Osteoblast (primary cell): Measurements from ENCODE around the gene BBLN. TPM values are rescaled to one million over a fixed set of nuclear protein-coding genes. Genes with fewer than 3 reads are reported as not detected.

ENCODE experiments used
- DNase-seq: peaks from one replicate; pipeline ENCODE4 v3.0.0; 2011; ENCODE audit warnings: low spot score, mixed read lengths; ENCODE audit not compliant: insufficient read length; ENCODE audit errors: missing footprints
- H2AFZ ChIP-seq: 2 replicates; pipeline ENCODE4 v1.6.0; 2011; ENCODE audit warnings: mild to moderate bottlenecking, low read length
- H3K27ac ChIP-seq: 2 replicates; pipeline ENCODE4 v1.5.1; 2011; ENCODE audit warnings: mild to moderate bottlenecking, low read depth, low read length, moderate library complexity
- H3K27me3 ChIP-seq: 2 replicates; pipeline ENCODE4 v1.6.0; 2012; ENCODE audit warnings: mild to moderate bottlenecking, control low read depth, inconsistent platforms, low read length, moderate library complexity; ENCODE audit not compliant: insufficient read depth
- H3K36me3 ChIP-seq: 2 replicates; pipeline ENCODE4 v1.5.1; 2011; ENCODE audit warnings: mild to moderate bottlenecking, low read length, control low read depth, moderate library complexity; ENCODE audit not compliant: insufficient read depth
- H3K4me1 ChIP-seq: 2 replicates; pipeline ENCODE4 v1.5.1; 2011; ENCODE audit warnings: mild to moderate bottlenecking, low read length, control low read depth, moderate library complexity; ENCODE audit not compliant: insufficient read depth
- H3K4me2 ChIP-seq: 2 replicates; pipeline ENCODE4 v1.6.0; 2011; ENCODE audit warnings: mild to moderate bottlenecking, low read length; ENCODE audit not compliant: insufficient read depth
- H3K4me3 ChIP-seq: fragments of 200-600 bp; sonication (generic); 3 replicates; pipeline ENCODE4 v1.5.1; 2012; ENCODE audit warnings: mild to moderate bottlenecking, low read length, inconsistent platforms; ENCODE audit not compliant: insufficient read depth
- H3K79me2 ChIP-seq: 2 replicates; pipeline ENCODE4 v1.6.0; 2012; ENCODE audit warnings: mild to moderate bottlenecking, low read length, control low read depth, inconsistent platforms; ENCODE audit not compliant: insufficient read depth
- H3K9me3 ChIP-seq: 2 replicates; pipeline ENCODE4 v1.5.1; 2011; ENCODE audit warnings: low read depth, low read length, control low read depth
- H4K20me1 ChIP-seq: 2 replicates; pipeline ENCODE4 v1.6.0; 2012; ENCODE audit warnings: mild to moderate bottlenecking, low read length, control low read depth; ENCODE audit not compliant: insufficient read depth
- total RNA-seq: library from RNA; depleted of rRNA; stranded (reverse); fragments of >200 nt; gene quantifications from 2 replicates; pipeline ENCODE4 v1.2.3, GENCODE V29; 2012
- TF ChIP-seq, protein P1 (sequence below): IDR thresholded peaks from 2 replicates; pipeline ENCODE4 v1.5.1; 2011; ENCODE audit warnings: mild to moderate bottlenecking, low read depth, low read length, moderate library complexity; ENCODE audit errors: extremely low read depth

The BBLN gene
- total RNA-seq, 1 donor, result 33.3 TPM

DNA sequence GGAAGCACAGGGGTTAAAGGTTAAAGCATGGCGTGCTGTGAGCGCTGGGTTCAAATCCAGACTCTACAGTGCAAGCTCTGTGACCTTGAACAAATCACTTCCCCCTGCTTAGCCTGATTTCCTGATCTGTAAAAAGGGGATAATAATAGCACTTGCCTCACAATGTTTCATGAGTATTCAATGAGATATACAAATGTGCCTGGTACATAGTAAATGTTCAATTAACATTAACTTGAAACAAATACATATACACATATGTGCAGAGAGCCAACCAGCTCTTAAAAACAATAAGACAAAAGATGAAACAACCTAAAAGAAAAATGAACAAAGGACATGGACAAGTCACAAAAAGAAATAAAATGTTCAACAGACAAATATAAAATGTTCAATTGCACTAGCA is 27.3 kb downstream of the BBLN start:
- Histone ChIP-seq H3K27ac (no peak overlapping the region), H4K20me1 (peaks cover 3% of the 10 kb centered on the region), H3K4me2 (no peak overlapping the region), H3K36me3 (peaks cover 44% of the 10 kb centered on the region), H2AFZ (no peak overlapping the region), H3K4me3 (no peak overlapping the region), H3K79me2 (peaks cover 34% of the 10 kb centered on the region), H3K9me3 (no peaks in the 10 kb centered on the region), H3K4me1 (peaks cover 6% of the 10 kb centered on the region), H3K27me3 (no peaks in the 10 kb centered on the region)
- no peak for DNase-seq
- TF ChIP-seq, protein P1, sequence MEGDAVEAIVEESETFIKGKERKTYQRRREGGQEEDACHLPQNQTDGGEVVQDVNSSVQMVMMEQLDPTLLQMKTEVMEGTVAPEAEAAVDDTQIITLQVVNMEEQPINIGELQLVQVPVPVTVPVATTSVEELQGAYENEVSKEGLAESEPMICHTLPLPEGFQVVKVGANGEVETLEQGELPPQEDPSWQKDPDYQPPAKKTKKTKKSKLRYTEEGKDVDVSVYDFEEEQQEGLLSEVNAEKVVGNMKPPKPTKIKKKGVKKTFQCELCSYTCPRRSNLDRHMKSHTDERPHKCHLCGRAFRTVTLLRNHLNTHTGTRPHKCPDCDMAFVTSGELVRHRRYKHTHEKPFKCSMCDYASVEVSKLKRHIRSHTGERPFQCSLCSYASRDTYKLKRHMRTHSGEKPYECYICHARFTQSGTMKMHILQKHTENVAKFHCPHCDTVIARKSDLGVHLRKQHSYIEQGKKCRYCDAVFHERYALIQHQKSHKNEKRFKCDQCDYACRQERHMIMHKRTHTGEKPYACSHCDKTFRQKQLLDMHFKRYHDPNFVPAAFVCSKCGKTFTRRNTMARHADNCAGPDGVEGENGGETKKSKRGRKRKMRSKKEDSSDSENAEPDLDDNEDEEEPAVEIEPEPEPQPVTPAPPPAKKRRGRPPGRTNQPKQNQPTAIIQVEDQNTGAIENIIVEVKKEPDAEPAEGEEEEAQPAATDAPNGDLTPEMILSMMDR, result no peak

GRCh38 chr9:128188209-128188608 is 28.1 kb downstream of the BBLN start:
- Histone ChIP-seq H3K27ac (no peak overlapping the region), H3K79me2 (peaks cover 34% of the 10 kb centered on the region), H3K4me1 (peaks cover 9% of the 10 kb centered on the region), H2AFZ (no peak overlapping the region), H4K20me1 (peaks cover 3% of the 10 kb centered on the region), H3K9me3 (no peaks in the 10 kb centered on the region), H3K27me3 (no peaks in the 10 kb centered on the region), H3K4me3 (no peak overlapping the region), H3K4me2 (no peak overlapping the region), H3K36me3 (peaks cover 37% of the 10 kb centered on the region)
- TF ChIP-seq, protein P1, result no peak
- no peak for DNase-seq

DNA sequence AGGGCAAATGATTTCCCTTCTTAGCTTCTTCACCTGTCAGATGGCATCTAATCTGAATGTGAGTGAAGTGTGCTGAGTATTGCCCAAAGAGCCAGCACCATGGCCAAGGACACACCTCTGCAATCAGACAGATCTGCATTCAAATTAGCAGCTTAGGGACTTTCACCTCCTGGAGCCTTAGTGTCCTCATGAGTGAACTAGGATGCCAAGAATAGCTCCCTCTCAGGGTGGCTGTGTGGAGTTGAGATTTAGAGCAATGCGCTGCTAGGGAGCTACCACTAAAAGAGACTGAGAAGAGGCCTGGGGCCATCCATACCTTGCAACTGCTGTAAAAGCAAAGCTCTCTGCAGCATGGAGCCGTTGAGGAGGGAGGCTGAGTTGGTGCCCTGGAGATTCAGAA is 29.9 kb downstream of the BBLN start:
- no peak overlapping the region for H3K4me3 ChIP-seq

DNA sequence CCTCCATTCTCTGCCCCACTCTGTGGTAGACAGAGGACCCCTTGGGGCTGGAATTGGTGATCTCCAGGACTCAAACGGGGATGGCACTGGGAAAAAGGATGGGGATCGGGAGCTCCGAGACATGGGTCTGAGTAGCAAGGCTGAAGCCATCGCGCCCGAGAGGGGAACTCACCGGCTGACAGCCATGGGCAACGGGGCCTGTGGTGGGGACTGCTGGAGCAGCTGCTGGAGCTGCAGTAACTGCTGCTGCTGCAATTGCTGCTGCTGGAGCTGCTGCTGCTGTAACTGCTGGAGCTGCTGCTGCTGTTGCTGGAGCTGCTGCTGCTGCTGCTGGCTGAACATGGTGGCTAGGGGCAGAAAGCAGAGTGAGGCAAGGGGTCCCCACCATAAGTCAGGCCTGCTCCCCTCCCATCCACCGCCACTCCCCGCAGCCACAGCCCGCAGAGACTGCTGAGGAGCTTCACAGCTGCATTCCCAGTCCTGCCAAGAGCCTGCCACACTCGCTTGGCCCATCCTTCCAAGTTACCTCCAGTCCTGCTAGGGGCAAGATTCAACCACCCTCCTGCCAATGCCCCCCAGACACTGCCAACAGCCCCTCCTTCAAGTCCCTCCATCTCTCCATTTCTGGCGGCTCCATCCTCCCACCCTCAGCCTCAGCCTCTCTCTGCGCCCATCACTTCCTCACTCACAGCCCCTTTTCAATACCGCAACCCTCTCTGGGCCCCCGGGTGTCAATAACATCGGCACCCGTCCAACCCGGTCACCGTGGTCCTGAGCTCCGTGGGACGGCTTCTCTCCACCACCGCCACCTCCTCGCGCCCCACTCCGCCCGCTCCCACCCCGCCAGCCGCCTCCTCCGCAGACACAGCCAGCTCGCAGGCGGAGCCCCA is 30.7 kb downstream of the BBLN start:
- Histone ChIP-seq H3K36me3 (peaks cover 26% of the 10 kb centered on the region), H2AFZ (peak overlapping the region; percentile 82), H3K27ac (peak overlapping the region; percentile 56), H3K4me1 (peaks cover 9% of the 10 kb centered on the region), H3K4me2 (peak overlapping the region; percentile 79), H3K4me3 (peak overlapping the region; percentile 93), H4K20me1 (peaks cover 3% of the 10 kb centered on the region), H3K9me3 (no peaks in the 10 kb centered on the region), H3K79me2 (peaks cover 34% of the 10 kb centered on the region), H3K27me3 (no peaks in the 10 kb centered on the region)
- TF ChIP-seq, protein P1, result no peak
- DNase-seq, result peak; percentile 92

More for the DNA sequence above, 29.9 kb downstream of the BBLN start:
- peaks cover 34% of the 10 kb centered on the region for H3K79me2 ChIP-seq
- TF ChIP-seq, protein P1, result no peak
- H4K20me1 ChIP-seq, result peaks cover 3% of the 10 kb centered on the region
- no peaks in the 10 kb centered on the region for H3K9me3 ChIP-seq
- peaks cover 9% of the 10 kb centered on the region for H3K4me1 ChIP-seq
- H3K4me2 ChIP-seq, result peak overlapping the region; percentile 79
- no peak overlapping the region for H2AFZ ChIP-seq
- no peaks in the 10 kb centered on the region for H3K27me3 ChIP-seq
- peaks cover 26% of the 10 kb centered on the region for H3K36me3 ChIP-seq
- DNase-seq, result peak; percentile 59
- H3K27ac ChIP-seq, result no peak overlapping the region
